ENCODE measurements around the gene SPSB1.

Gene SPSB1

GRCh38 chr1:9260059-9260766 is 32.5 kb upstream of the SPSB1 start:
- no peak for DNase-seq

- DNase-seq, result no peak
These were observed 31.2 kb upstream of the SPSB1 start for GRCh38 chr1:9261496-9261895.

- no peak for DNase-seq
These were observed 30.4 kb upstream of the SPSB1 start for GRCh38 chr1:9262096-9262986.

DNA sequence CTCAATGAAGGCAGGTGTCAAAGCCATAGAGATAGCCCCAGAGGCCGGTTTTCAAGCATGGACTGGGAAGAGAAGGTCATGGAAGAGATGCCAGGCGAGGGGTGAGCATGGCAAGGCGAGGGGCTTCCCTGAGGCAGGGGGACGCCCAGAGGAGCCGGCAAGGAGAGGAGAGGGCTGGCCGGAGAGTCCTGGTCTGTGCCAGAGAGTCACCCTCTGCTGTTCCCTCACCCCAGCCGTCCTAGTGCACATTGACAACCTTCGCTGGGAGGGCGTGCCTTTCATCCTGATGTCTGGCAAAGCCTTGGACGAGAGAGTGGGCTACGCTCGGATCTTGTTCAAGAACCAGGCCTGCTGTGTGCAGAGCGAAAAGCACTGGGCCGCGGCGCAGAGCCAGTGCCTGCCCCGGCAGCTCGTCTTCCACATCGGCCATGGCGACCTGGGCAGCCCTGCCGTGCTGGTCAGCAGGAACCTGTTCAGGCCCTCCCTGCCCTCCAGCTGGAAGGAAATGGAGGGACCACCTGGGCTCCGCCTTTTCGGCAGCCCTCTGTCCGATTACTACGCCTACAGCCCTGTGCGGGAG is 29.3 kb upstream of the SPSB1 start:
- DNase-seq, result no peak

DNA sequence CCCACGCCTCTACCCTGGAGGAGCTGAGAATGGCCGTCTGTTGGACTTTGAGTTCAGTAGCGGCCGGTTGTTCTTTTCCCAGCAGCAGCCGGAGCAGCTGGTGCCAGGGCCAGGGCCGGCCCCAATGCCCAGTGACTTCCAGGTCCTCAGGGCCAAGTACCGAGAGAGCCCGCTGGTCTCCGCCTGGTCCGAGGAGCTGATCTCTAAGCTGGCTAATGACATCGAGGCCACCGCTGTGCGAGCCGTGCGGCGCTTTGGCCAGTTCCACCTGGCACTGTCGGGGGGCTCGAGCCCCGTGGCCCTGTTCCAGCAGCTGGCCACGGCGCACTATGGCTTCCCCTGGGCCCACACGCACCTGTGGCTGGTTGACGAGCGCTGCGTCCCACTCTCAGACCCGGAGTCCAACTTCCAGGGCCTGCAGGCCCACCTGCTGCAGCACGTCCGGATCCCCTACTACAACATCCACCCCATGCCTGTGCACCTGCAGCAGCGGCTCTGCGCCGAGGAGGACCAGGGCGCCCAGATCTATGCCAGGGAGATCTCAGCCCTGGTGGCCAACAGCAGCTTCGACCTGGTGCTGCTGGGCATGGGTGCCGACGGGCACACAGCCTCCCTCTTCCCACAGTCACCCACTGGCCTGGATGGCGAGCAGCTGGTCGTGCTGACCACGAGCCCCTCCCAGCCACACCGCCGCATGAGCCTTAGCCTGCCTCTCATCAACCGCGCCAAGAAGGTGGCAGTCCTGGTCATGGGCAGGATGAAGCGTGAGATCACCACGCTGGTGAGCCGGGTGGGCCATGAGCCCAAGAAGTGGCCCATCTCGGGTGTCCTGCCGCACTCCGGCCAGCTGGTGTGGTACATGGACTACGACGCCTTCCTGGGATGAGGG is 28.5 kb upstream of the SPSB1 start:
- DNase-seq, result no peak

- DNase-seq, result no peak
These were observed 27.7 kb upstream of the SPSB1 start for GRCh38 chr1:9265037-9265436.

- no peak for DNase-seq
These were observed 26.7 kb upstream of the SPSB1 start for GRCh38 chr1:9265968-9266367.

GRCh38 chr1:9267352-9267686 is 25.4 kb upstream of the SPSB1 start:
- no peak for DNase-seq

- DNase-seq, result no peak
These were observed 24.7 kb upstream of the SPSB1 start for GRCh38 chr1:9267827-9268581.

DNA sequence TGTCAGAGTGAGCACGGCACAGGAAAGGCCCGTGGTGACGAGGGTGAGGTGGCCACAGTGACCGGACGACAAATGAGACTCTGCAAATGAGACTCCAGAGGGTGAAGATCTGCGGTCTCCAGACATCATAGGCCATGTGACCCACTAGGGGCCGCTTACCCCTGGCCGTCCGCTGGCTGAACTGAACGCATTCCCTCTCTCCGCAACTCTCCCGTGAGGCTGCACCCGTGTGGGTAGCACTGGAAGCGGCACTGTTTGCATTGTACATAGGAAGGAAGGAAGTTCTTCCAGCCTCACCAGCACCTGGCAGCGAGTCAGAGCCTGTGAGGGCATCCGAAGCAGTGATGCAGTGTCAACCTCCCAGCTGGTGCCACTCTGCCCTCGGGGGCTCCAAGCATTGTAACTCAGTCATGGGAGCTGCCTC is 23.6 kb upstream of the SPSB1 start:
- no peak for DNase-seq

DNA sequence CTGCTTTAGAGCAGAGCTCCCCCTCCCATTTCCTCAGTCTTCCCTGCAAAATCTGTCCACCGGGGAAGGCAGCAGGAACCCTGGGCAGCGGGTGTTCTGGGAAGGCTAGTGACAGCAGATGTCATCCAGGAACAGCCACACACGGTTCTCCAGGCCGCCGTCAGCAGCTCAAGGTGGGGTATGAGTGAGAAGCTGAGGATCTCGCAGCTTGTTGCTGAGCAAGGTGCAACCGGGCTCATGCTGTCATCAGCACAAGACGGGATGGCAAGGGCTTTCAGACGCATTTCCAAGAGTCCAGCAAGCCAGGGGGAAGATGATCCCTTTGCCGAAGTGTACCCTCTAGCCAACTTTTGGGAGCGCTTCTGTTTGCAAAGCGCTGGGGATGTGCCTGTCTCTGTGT is 23.0 kb upstream of the SPSB1 start:
- no peak for DNase-seq

- no peak for DNase-seq
These were observed 22.3 kb upstream of the SPSB1 start for GRCh38 chr1:9270290-9270883.

DNA sequence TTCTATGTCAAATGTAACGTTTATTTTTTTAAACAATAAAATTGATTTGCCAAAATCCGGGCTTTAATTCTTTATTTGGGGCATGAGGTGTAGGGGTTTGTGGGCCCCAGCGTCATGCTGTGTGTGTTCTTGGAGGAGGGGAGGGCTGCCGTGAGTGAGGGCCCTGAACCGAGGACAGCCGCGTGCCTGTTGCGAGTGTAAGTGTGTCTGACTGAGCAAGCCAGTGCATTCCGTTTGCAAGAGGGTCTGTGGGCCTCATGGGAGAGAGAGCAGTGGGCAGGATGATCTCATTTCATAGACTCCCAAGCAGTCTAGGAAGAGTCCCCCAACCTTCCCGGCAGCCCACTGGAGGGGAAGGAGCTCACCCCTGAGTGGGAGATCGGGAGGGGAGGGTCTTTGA is 21.4 kb upstream of the SPSB1 start:
- DNase-seq, result no peak

DNA sequence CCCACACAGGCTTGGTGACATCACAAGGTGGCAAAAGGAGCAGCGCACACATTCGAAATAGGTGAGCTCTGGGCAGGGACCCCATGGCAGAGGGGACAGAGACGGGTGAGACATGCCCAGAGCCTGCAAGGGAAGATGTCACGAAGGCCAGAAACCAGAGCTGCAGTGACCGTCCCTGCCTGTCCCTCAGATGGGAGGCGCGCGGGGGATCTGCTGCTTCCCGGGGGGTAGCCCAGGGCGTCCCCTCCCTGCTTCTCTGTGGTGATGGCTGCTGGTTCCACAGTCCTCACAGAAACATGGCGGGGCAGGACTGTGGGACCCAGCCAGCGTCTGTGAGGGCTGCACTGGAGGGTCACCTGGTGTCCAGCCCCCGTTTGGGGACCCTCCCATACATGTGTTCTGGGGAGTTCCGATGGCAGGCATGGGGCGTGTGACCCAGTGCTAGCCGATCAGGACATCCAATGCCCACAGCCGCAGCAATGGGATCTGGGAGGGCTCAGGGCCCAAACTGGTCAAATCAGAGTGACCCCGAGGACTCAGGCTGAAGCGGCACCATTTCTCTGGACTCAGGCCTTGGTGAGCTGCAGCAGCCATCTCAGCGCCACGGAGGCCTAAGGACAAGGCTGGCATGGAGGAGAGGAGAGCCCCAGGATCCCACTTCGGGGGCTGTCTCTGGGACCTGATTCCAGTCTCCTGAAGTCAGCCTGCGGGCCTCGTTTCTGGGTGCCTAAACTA is 20.7 kb upstream of the SPSB1 start:
- DNase-seq, result no peak

DNA sequence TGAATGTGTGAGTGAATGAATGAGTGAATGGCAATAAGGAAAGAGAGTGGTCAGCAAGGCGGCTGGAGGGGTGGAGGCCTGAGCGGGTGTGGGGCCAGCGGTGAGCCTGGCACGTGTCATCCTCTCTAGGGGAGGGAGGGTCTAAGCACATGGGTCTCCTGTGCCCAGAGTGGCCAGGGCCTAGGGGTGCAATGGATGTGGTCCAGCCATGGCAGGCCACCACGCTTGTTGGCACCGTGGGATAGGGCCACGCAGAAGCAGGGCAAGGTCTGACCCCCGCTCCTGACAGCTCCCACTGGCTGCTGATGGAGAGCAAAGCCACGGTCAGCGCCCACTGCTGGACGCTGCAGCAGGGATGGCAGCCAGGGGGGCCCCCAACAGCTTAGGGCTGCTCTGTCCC is 19.5 kb upstream of the SPSB1 start:
- DNase-seq, result no peak

DNA sequence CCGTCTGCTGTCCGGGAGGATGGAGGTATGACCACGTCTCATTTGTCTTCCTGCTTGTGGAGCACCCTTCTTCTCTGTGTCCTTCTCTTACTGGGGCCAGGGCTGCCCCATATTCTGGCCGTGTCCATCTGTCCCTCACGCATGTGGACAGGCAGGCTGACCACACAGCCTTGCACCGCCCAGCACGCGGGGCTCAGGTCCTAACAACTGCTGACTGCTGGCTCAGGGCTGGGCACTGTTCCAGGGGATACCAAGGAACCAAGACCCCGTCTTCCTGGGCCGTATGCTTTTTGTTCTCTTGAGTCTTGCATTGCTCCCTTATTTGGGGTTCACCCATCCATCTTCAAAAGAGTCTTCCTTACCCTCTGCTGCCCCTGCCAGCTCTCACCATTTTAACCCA is 17.5 kb upstream of the SPSB1 start:
- DNase-seq, result no peak

GRCh38 chr1:9275567-9276034 is 17.1 kb upstream of the SPSB1 start:
- DNase-seq, result no peak

DNA sequence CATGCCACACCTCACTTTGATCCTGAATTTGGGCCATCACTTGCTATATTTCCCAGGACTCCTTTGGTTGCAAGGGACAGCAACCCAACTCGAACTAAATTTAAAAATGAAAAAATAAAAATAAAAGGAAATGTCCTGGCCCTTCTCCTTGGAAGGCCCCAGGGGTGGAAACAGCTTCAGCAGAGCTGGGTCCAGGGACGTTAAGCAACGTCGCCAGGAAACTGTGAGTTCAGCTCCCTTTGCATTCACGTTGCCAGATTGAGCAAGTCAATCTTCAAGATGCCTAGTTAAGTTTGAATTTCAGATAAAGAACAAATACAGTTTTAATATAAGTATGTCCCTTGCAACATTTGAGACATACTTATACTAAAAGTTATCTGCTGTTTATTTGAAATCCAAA is 14.6 kb upstream of the SPSB1 start:
- no peak for DNase-seq

- no peak for DNase-seq
These were observed 14.0 kb upstream of the SPSB1 start for GRCh38 chr1:9278585-9279153.

DNA sequence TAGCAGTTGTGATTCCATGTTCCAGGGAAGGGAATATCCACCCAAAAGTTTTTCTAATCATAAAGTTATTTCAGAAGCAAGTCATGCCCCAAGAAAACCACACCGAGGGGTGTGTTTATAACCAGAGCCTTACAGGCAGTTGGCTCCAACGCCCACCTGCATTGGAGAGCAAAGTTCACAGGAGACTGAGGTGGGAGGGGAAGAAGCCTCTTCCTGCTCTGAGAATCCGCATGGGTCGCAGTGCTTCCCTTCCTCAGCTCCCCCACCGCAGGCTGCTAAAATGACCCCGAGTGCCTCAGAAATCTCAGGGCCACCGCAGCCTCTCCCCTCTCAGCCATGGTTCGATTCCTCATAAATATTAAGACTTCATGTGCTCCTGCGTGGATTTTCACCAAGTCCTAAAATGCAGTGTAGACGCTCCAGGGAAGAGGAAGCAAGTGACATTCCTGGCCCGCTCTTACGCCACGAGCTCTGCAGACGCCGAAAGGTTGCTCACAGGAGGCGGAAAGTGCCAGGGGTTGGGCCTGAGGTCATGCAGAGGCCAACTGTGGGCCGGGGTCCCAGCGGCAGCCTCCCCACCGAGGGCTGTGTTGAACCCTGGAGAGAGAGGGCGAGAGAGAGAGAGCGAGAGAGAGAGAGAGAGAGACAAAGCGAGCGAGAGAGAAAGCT is 13.4 kb upstream of the SPSB1 start:
- DNase-seq, result no peak

All from NCI-H2081 treated with DMSO at 0.1 percent for 48 hours (cell line).